KOPT-K1 (cell line): ENCODE data around the gene ZNF101.
"Not testable (repeated sequence)": the region's sequence is repeated elsewhere in the genome, so short reads cannot be mapped to it uniquely, and the experiment has no call there.

Experiments used
- H3K27ac ChIP-seq: fragments of 200-600 bp; sonication (generic); 2 replicates; pipeline ENCODE4 v1.5.1; 2016; ENCODE audit warnings: antibody characterized with exemption, mild to moderate bottlenecking, low read depth, low read length; ENCODE audit not compliant: poor library complexity, severe bottlenecking
- H3K36me3 ChIP-seq: fragments of 200-600 bp; sonication (generic); 2 replicates; pipeline ENCODE4 v1.5.1; 2017; ENCODE audit warnings: antibody characterized with exemption, mild to moderate bottlenecking, low read length, moderate library complexity; ENCODE audit not compliant: insufficient read depth
- H3K9me3 ChIP-seq: fragments of 200-600 bp; sonication (generic); 2 replicates; pipeline ENCODE4 v1.5.1; 2017; ENCODE audit warnings: antibody characterized with exemption, low read length, mild to moderate bottlenecking; ENCODE audit not compliant: insufficient read depth, poor library complexity, severe bottlenecking

The ZNF101 gene

DNA sequence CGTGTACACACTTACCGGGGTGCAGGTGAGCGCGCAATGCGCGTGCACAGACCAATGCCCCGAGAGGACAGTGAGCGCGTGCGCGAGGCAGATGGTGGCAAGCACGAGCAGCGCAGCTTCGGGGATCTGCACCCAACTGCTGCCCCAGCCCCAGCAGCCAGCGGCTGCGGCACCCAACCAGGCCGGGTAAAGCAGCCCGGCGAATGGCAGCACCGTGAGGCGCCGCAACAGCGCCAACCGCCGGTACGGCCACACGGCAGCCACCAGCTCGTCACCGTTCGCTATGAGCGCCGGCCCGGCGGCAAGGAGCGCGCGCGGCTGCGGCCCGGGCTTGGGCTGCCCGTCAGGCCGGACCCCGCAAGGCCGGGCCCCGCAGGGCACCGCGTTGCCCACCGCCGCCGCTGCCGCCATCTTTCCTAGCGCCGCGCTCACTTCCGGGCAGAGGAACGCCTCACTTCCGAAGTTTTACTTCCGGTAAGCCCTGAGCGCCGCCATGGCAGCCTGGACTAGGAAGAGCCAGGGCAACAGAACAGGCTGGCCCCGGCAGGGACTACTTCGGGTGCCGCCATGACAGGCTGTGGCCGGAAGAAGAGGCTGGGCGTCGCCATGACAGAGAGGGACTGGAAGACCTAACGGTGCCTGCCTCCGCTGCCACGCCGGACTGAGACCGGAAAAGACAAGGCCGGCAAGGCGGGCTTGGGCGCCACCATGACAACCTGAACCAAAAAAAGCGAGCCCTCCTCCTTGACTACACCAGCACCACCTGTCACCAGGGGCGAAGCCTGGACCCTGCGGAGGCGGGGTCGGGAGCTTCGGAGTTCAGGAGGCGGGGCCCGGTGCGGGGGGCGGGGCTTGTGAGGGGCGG is 5.2 kb upstream of the ZNF101 start, which contains the start of gene ATP13A1:
TSS of gene ATP13A1 (minus strand) at position 421 of the 865 bp plus-strand sequence. CDS start at position 411, 10 bp downstream.
- Histone ChIP-seq H3K36me3 (peaks cover 29% of the 10 kb centered on the region), H3K27ac (peak within 1 kb of the TSS; percentile 81), H3K9me3 (no peaks in the 10 kb centered on the region)

DNA sequence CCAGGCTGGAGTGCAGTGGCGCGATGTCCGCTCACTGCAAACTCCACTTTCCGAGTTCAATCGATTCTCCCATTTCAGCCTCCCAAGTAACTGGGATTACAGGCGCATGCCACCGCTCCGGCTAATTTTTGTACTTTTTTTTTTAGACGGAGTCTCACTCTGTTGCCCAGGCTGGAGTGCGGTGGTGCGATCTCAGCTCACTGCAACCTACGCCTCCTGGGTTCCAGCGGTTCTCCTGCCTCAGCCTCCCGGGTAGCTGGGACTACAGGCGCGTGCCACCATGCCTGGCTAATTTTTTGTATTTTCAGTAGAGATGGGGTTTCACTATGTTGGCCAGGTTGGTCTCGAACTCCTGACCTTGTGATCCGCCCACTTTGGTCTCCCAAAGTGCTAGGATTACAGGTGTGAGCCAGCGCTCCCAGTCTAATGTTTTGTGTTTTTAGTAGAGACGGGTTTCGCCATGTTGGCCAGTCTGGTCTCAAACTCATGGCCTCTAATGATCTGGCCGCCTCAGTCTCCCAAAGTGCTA is 3.2 kb upstream of the ZNF101 start:
- not testable (repeated sequence) for H3K9me3 ChIP-seq, H3K27ac ChIP-seq
- H3K36me3 ChIP-seq = peaks cover 17% of the 10 kb centered on the region; the same call in 1 of the 2 replicates

DNA sequence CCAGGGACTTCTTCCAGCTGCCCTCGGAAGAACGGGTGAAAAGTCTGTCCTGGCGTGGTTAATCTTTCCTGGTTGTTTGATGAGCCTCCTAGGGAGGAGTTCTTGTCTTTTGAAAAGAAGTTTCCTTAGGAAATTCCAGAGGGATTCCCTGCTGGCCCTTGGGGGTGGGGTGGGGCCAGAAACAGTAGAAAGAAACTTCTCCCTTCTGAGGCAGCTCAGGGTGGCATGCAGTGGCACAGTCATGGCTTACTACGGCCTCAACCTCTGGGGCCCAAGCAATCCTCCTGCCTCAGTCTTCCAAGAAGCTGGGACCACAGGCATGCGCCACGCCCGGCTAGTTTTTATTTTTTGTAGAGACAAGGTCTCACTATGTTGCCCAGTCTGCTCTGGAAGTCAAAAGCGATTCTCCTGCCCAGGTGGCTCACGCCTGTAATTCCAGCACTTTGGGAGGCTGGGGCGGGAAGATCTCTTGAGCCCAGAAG is 1.5 kb downstream of the ZNF101 start:
- peaks cover 55% of the 10 kb centered on the region for H3K36me3 ChIP-seq
- peak overlapping the region; percentile 89 for H3K27ac ChIP-seq
- peaks cover 53% of the 10 kb centered on the region for H3K9me3 ChIP-seq

DNA sequence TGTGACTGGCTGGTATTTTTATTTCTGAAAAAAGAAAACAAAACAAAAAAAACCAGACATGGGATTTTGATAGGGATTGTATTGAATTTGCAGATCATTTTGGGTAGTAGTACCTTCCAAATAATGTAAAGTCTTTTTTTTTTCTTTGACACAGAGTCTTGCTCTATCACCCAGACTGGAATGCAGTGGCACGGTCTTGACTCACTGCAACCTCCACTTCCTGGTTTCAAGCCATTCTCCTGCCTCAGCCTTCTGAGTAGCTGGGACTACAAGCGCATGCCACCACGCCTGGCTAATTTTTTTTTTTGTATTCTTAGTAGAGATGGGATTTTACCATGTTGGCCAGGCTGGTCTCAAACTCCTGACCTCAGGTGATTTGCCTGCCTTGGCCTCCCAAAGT is 4.2 kb downstream of the ZNF101 start:
- H3K27ac ChIP-seq = no peak overlapping the region
- peaks cover 80% of the 10 kb centered on the region for H3K9me3 ChIP-seq
- peaks cover 82% of the 10 kb centered on the region for H3K36me3 ChIP-seq

DNA sequence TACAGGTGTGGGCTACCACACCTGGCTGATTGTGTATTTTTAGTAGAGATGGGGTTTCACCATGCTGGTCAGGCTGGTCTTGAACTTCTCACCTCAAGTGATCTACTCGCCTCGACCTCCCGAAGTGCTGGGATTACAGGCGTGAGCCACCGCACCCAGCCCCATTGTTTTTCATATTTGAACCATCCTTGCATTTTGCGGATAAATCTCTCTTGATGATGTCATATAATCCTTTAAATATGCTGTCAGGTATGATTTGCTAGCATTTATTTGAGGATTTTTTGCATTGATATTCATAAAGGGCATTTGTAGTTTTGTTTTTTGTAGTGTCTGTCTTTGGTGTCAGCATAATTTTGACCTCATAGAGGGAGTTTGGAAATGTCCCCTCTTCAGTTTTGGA is 5.7 kb downstream of the ZNF101 start:
- H3K27ac ChIP-seq = no peak overlapping the region
- H3K9me3 ChIP-seq = peaks cover 95% of the 10 kb centered on the region
- H3K36me3 ChIP-seq = peaks cover 97% of the 10 kb centered on the region

DNA sequence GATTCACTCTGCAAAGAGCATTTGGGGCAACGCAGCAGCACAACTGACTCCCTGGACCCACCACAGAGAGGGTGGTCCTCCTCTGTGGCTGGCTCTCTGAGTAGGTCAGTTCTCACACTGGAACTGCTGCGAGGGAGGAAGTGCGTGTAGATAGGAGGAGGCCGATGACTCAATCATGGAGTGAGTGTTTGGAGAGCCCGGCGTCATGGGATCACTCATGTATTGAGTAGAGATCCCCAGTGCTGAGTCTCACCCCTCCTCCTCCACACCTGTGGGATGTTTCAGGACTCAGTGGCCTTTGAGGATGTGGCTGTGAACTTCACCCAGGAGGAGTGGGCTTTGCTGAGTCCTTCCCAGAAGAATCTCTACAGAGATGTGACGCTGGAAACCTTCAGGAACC is 8.9 kb downstream of the ZNF101 start:
- Histone ChIP-seq H3K9me3 (peaks cover 100% of the 10 kb centered on the region), H3K36me3 (peaks cover 100% of the 10 kb centered on the region), H3K27ac (no peak overlapping the region)

DNA sequence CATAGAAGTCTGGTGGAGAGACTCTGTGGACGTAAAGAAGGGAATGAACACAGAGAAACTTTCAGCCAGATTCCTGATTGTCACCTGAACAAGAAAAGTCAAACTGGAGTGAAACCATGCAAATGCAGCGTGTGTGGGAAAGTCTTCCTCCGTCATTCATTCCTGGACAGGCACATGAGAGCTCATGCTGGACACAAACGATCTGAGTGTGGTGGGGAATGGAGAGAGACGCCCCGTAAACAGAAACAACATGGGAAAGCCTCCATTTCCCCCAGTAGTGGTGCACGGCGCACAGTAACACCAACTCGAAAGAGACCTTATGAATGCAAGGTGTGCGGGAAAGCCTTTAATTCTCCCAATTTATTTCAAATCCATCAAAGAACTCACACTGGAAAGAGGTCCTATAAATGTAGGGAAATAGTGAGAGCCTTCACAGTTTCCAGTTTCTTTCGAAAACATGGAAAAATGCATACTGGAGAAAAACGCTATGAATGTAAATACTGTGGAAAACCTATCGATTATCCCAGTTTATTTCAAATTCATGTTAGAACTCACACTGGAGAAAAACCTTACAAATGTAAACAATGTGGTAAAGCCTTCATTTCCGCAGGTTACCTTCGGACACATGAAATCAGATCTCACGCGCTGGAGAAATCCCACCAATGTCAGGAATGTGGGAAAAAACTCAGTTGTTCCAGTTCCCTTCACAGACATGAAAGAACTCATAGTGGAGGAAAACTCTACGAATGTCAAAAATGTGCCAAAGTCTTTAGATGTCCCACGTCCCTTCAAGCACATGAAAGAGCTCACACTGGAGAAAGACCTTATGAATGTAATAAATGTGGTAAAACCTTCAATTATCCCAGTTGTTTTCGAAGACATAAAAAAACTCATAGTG is 10.8 kb downstream of the ZNF101 start:
- peaks cover 100% of the 10 kb centered on the region for H3K9me3 ChIP-seq

DNA sequence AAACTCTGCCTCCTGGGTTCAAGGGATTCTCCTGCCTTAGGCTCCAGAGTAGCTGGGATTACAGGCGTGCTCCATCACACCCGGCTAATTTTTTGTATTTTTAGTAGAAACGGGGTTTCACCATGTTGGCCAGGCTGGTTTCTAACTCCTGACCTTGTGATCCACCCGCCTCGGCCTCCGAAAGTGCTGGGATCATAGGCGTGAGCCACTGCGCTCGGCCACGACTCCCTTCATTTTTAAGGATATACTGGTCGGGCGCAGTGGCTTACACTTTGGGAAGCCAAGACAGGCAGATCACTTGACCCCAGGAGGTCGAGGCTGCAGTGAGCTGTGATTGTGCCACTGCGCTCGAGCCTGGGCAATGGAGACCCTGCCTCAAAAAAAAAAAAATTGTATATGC is 17.5 kb downstream of the ZNF101 start:
- H3K9me3 ChIP-seq = peaks cover 66% of the 10 kb centered on the region

More for the DNA sequence above, 10.8 kb downstream of the ZNF101 start:
- Histone ChIP-seq H3K36me3 (peaks cover 100% of the 10 kb centered on the region), H3K27ac (no peak overlapping the region)

DNA sequence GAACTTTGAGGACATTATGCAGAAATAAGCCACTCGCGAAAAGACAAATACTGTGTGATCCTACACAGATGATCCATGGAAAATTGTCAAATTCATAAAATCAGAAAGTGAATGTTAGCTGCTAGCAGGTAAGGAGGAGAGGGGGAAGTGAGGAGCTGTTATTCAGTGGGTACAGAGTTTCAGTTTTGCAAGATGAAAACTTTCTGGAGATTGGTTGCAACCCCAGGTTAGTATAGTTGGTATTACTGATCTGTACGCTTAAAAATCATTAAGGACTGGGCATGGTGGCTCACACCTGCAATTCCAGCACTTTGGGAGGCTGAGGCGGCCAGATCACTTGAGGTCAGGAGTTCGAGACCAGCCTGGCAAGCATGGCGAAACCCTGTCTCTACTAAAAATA is 17.9 kb downstream of the ZNF101 start:
- Histone ChIP-seq H3K36me3 (peaks cover 41% of the 10 kb centered on the region), H3K9me3 (peaks cover 65% of the 10 kb centered on the region), H3K27ac (no peak overlapping the region)

More for the DNA sequence above, 17.5 kb downstream of the ZNF101 start:
- not testable (repeated sequence) for H3K27ac ChIP-seq
- H3K36me3 ChIP-seq = peaks cover 45% of the 10 kb centered on the region

DNA sequence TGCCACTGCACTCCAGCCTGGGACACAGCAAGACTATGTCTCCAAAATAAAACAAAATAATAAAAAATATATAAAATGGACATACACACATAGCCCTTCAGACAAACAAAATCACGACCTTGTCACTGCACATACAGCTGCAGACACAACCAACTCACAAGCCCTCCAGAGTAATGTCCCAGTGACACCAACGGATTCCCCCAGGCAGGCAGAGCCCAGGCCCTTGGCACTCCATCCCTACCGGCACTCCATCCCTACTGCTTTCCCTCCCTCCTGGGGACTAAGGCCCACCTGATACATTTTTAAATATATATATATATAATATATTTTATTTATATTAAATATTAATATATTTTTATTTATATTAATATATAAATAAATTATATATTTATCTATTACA is 18.5 kb downstream of the ZNF101 start:
- Histone ChIP-seq H3K27ac (no peak overlapping the region), H3K36me3 (peaks cover 36% of the 10 kb centered on the region)

DNA sequence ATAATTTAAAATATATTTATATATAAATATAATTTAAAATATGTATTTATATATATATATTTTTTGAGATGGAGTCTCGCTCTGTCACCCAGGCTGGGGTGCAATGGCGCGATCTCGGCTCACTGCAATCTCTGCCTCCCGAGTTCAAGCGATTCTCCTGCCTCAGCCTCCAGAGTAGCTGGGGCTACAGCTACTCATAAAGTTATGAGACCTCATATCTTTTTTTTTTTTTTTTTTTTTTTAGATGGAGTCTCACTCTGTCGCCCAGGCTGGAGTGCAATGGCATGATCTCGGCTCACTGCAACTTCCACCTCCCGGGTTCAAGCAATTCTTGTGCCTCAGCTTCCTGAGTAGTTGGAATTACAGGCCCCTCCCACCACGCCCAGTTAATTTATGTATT is 20.4 kb downstream of the ZNF101 start:
- Histone ChIP-seq H3K9me3 (peaks cover 45% of the 10 kb centered on the region), H3K36me3 (peaks cover 16% of the 10 kb centered on the region)
- H3K27ac ChIP-seq = not testable (repeated sequence)

More for the DNA sequence above, 18.5 kb downstream of the ZNF101 start:
- H3K9me3 ChIP-seq = peaks cover 65% of the 10 kb centered on the region

DNA sequence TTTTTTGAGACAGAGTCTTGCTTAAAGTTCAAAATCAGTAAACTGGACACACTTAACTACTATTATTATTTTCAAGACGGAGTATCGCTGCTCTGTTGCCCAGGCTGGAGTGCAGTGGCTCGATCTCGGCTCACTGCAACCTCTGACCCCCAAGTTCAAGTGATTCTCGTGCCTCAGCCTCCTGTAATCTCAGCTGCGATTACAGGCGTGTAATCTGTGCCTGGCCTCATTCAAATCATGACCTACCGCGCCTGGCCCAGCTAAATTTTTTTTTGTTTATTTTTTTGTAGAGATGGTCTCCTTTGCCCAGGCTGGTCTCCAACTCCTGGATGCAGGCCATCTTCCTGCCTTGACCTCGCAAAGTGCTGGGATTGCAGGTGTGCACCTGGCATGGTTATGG is 23.0 kb downstream of the ZNF101 start:
- Histone ChIP-seq H3K9me3 (peaks cover 20% of the 10 kb centered on the region), H3K27ac (no peak overlapping the region), H3K36me3 (peaks cover 8% of the 10 kb centered on the region)

DNA sequence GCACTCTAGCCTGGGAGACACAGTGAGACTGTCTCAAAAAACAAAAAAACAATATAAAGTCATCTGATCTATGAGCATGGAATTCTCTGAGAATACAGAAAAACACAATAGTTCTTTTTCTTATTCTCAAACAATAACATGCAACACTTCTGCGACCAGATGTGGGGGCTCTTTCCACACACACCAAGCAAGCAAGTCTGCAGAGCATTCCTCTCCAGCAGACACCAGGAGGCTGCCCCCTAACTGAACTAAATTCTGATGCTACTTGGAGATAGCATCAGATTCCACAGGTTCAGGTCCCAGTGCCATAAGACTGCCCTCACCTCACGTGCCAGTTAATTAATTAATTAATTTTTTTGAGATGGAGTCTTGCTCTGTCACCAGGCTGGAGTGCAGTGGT is 27.7 kb downstream of the ZNF101 start:
- Histone ChIP-seq H3K36me3 (no peaks in the 10 kb centered on the region), H3K9me3 (peaks cover 33% of the 10 kb centered on the region), H3K27ac (no peak overlapping the region)

DNA sequence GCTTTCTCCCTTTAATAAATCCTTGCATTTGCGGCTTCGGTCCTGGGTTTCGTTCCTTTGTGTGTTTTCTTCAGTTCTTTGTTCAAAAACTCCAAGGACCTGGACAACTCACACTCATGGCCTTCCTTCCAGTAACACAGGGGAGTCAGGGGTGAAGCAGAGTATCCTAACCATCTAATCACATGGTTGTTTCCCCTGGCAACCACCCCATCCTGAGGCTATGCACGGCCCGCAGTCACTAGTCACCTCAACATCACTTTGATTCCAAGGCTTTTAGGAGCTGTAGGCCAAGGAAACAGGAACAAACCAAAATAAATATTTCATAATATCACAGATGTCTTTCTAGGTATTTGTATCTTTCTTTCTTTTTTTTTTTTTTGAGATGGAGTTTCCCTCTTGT is 28.9 kb downstream of the ZNF101 start:
- Histone ChIP-seq H3K27ac (no peak overlapping the region), H3K36me3 (no peaks in the 10 kb centered on the region), H3K9me3 (peaks cover 38% of the 10 kb centered on the region)

DNA sequence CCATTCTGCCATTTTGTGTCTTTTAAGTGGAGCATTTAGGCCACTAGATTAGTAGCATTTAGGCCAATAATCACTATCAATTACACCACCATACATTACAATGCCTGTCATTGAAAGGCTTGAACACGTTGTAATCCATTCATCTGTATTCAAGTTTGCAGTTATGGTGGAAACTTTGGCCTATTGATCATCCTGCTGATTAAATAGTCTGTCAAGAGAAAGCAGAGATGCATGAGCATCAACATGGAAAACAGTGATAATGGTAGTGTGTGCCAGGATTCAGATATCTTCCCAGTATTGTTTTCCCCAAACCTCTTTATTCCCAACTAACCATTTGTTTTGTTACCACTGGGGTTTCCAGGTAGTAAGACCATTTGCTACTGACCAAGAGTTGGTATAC is 31.9 kb downstream of the ZNF101 start:
- not testable (repeated sequence) for H3K27ac ChIP-seq, H3K36me3 ChIP-seq
- peaks cover 62% of the 10 kb centered on the region for H3K9me3 ChIP-seq
